OCI-LY1 (cell line): ENCODE measurements around the gene MYH1.

Source experiments
- H2AFZ ChIP-seq: fragments of 200-600 bp; sonication (generic), shearing (Covaris generic); 2 replicates; pipeline ENCODE4 v1.6.0; 2014; ENCODE audit warnings: antibody characterized with exemption, mild to moderate bottlenecking, low read length
- H3F3A ChIP-seq: fragments of 200-600 bp; sonication (generic), shearing (Covaris generic); 2 replicates; pipeline ENCODE4 v1.6.0; 2014; ENCODE audit warnings: mild to moderate bottlenecking, antibody characterized with exemption, low read length, moderate library complexity; ENCODE audit not compliant: insufficient read depth
- H3K27ac ChIP-seq: fragments of 200-600 bp; sonication (generic); 2 replicates; pipeline ENCODE4 v1.5.1; 2014; ENCODE audit warnings: low read length, mixed run types, mild to moderate bottlenecking, low read depth; ENCODE audit not compliant: poor library complexity, severe bottlenecking
- H3K27me3 ChIP-seq: fragments of 200-600 bp; sonication (generic); 2 replicates; pipeline ENCODE4 v1.6.0; 2014; ENCODE audit warnings: antibody characterized with exemption, mild to moderate bottlenecking, low read length, moderate library complexity; ENCODE audit not compliant: insufficient read depth
- H3K36me3 ChIP-seq: fragments of 200-600 bp; sonication (generic); 2 replicates; pipeline ENCODE4 v1.6.1; 2014; ENCODE audit warnings: mild to moderate bottlenecking, antibody characterized with exemption, low read length, moderate library complexity, mixed read lengths; ENCODE audit not compliant: insufficient read depth
- H3K4me1 ChIP-seq: fragments of 200-600 bp; sonication (generic); 2 replicates; pipeline ENCODE4 v1.5.1; 2014; ENCODE audit warnings: mild to moderate bottlenecking, low read length, moderate library complexity; ENCODE audit not compliant: insufficient read depth, severe bottlenecking
- H3K4me2 ChIP-seq: fragments of 200-600 bp; sonication (generic), shearing (Covaris generic); 2 replicates; pipeline ENCODE4 v1.6.1; 2014; ENCODE audit warnings: low read length
- H3K4me3 ChIP-seq: fragments of 200-600 bp; sonication (generic); 2 replicates; pipeline ENCODE4 v1.5.1; 2014; ENCODE audit warnings: low read length, low read depth, mild to moderate bottlenecking, mixed read lengths; ENCODE audit not compliant: poor library complexity, severe bottlenecking
- H3K79me2 ChIP-seq: fragments of 200-600 bp; shearing (Covaris generic); 2 replicates; pipeline ENCODE4 v1.6.1; 2016; ENCODE audit warnings: mixed run types, low read length, mixed read lengths; ENCODE audit not compliant: insufficient read depth
- H3K9ac ChIP-seq: fragments of 200-600 bp; sonication (generic), shearing (Covaris generic); 2 replicates; pipeline ENCODE4 v1.6.1; 2014; ENCODE audit warnings: mild to moderate bottlenecking, low read length, mixed read lengths
- H3K9me2 ChIP-seq: fragments of 200-600 bp; sonication (generic), shearing (Covaris generic); 2 replicates; pipeline ENCODE4 v1.6.1; 2014; ENCODE audit warnings: low read depth, mild to moderate bottlenecking, low read length, mixed read lengths
- H3K9me3 ChIP-seq: fragments of 200-600 bp; shearing (Covaris generic); 2 replicates; pipeline ENCODE4 v1.6.1; 2014; ENCODE audit warnings: low read length, mixed read lengths
- H4K20me1 ChIP-seq: fragments of 200-600 bp; sonication (generic), shearing (Covaris generic); 2 replicates; pipeline ENCODE4 v1.6.0; 2016; ENCODE audit warnings: mild to moderate bottlenecking, low read length; ENCODE audit not compliant: insufficient read depth
- CTCF ChIP-seq: fragments of 200-600 bp; sonication (generic), shearing (Covaris generic); IDR thresholded peaks from 2 replicates; pipeline ENCODE4 v1.5.1; 2017; ENCODE audit warnings: mild to moderate bottlenecking, antibody characterized with exemption, low read length, moderate library complexity, mixed read lengths
- EZH2 ChIP-seq: fragments of 200-600 bp; sonication (generic), shearing (Covaris generic); IDR thresholded peaks from 2 replicates; pipeline ENCODE4 v1.8.0; 2017; ENCODE audit warnings: borderline replicate concordance, mixed run types, mild to moderate bottlenecking, antibody characterized with exemption, low read length, moderate library complexity, mixed read lengths

The MYH1 gene

GRCh38 chr17:10516065-10516464 is 2.3 kb downstream of the MYH1 start:
- no peaks in the 10 kb centered on the region for H3K36me3 ChIP-seq
- H3K4me1 ChIP-seq = no peaks in the 10 kb centered on the region
- no peak overlapping the region for H3K27ac ChIP-seq
- H4K20me1 ChIP-seq = no peaks in the 10 kb centered on the region
- H3K4me2 ChIP-seq = no peak overlapping the region
- H3K27me3 ChIP-seq = no peaks in the 10 kb centered on the region
- H3K4me3 ChIP-seq = no peak overlapping the region
- no peaks in the 10 kb centered on the region for H3K9me2 ChIP-seq
- no peaks in the 10 kb centered on the region for H3F3A ChIP-seq
- no peaks in the 10 kb centered on the region for H3K9me3 ChIP-seq
- no peak overlapping the region for H3K9ac ChIP-seq
- no peaks in the 10 kb centered on the region for H3K79me2 ChIP-seq
- no peak overlapping the region for H2AFZ ChIP-seq
- TF ChIP-seq CTCF (no peak), EZH2 (no peak)

GRCh38 chr17:10513299-10514067 is 4.9 kb downstream of the MYH1 start:
- no peak overlapping the region for H3K4me2 ChIP-seq
- H3K36me3 ChIP-seq = no peaks in the 10 kb centered on the region
- no peaks in the 10 kb centered on the region for H3K9me3 ChIP-seq
- no peaks in the 10 kb centered on the region for H4K20me1 ChIP-seq
- H3K79me2 ChIP-seq = no peaks in the 10 kb centered on the region
- no peaks in the 10 kb centered on the region for H3K9me2 ChIP-seq
- H3F3A ChIP-seq = no peaks in the 10 kb centered on the region
- H2AFZ ChIP-seq = no peak overlapping the region
- TF ChIP-seq EZH2 = no peak
- no peak for TF ChIP-seq CTCF
- no peaks in the 10 kb centered on the region for H3K27me3 ChIP-seq
- H3K9ac ChIP-seq = no peak overlapping the region
- H3K4me3 ChIP-seq = no peak overlapping the region
- no peak overlapping the region for H3K27ac ChIP-seq
- no peaks in the 10 kb centered on the region for H3K4me1 ChIP-seq

GRCh38 chr17:10512856-10513255 is 5.5 kb downstream of the MYH1 start:
- Histone ChIP-seq H3K9me2 (no peaks in the 10 kb centered on the region), H2AFZ (no peak overlapping the region), H4K20me1 (no peaks in the 10 kb centered on the region), H3K4me3 (no peak overlapping the region), H3K79me2 (no peaks in the 10 kb centered on the region), H3K9me3 (no peaks in the 10 kb centered on the region), H3K9ac (no peak overlapping the region), H3K4me2 (no peak overlapping the region), H3K27me3 (no peaks in the 10 kb centered on the region), H3K36me3 (no peaks in the 10 kb centered on the region), H3K27ac (no peak overlapping the region), H3F3A (no peaks in the 10 kb centered on the region), H3K4me1 (no peaks in the 10 kb centered on the region)
- TF ChIP-seq EZH2 = no peak
- TF ChIP-seq CTCF = no peak
